Spleen (tissue), 11 donors: ENCODE measurements around the gene SPC25. TPM values are rescaled to one million over a fixed set of nuclear protein-coding genes. Genes with fewer than 3 reads are reported as not detected.

Experiments
- DNase-seq: peaks from one replicate; pipeline ENCODE4 v3.0.0-alpha.2; 2020
- H3K27ac ChIP-seq, 8 donors: fragments of 200-600 bp; sonication (generic) in 7 of 8; 1 replicate in 4 of 8; 2 replicates in 4 of 8; pipeline versions ENCODE4 v1.5.0 to v1.8.0; 2016 to 2021; ENCODE audit warnings: inconsistent platforms in 4 of 8, mild to moderate bottlenecking in 4 of 8, moderate library complexity in 1 of 8
- H3K27me3 ChIP-seq, 7 donors: fragments of 200-600 bp; sonication (generic) in 6 of 7; replicated peaks in 1 of 7; 1 replicate in 4 of 7; 2 replicates in 3 of 7; pipeline versions ENCODE4 v1.5.0 to v1.8.0; 2016 to 2021; ENCODE audit warnings: inconsistent platforms in 3 of 7, mild to moderate bottlenecking in 1 of 7
- H3K36me3 ChIP-seq, 6 donors: fragments of 200-600 bp; sonication (generic) in 5 of 6; 1 replicate in 4 of 6; 2 replicates in 2 of 6; pipeline versions ENCODE4 v1.5.0 to v1.8.0; 2016 to 2021; ENCODE audit warnings: inconsistent platforms in 2 of 6
- H3K4me1 ChIP-seq, 6 donors: fragments of 200-600 bp; sonication (generic) in 5 of 6; 1 replicate in 3 of 6; 2 replicates in 3 of 6; pipeline versions ENCODE4 v1.5.0 to v1.8.0; 2016 to 2021; ENCODE audit warnings: inconsistent platforms in 3 of 6
- H3K4me3 ChIP-seq, 8 donors: fragments of 200-600 bp; sonication (generic) in 7 of 8; 1 replicate in 4 of 8; 2 replicates in 4 of 8; pipeline versions ENCODE4 v1.5.0 to v1.8.0; 2016 to 2021; ENCODE audit warnings: inconsistent platforms in 4 of 8, mild to moderate bottlenecking in 4 of 8, moderate library complexity in 2 of 8
- H3K9me3 ChIP-seq, 8 donors: fragments of 200-600 bp; sonication (generic) in 7 of 8; 1 replicate in 4 of 8; 2 replicates in 4 of 8; pipeline versions ENCODE4 v1.5.0 to v1.8.0; 2016 to 2021; ENCODE audit warnings: inconsistent platforms in 4 of 8
- CTCF ChIP-seq, 11 experiments: fragments of 200-600 bp in 7 of 11; fragments of 450-650 bp in 4 of 11; sonication (generic) in 4 of 11; IDR thresholded peaks in 8 of 11; conservative IDR thresholded peaks in 3 of 11; 1 replicate in 7 of 11; 2 replicates in 4 of 11; pipeline versions ENCODE4 v1.4.0 to v1.8.0; 2016 to 2021; ENCODE audit warnings: antibody characterized with exemption in 11 of 11, inconsistent platforms in 4 of 11, mild to moderate bottlenecking in 1 of 11
- POLR2A ChIP-seq, 3 donors: fragments of 450-650 bp; IDR thresholded peaks; one replicate each; pipeline ENCODE4 v1.5.1; 2017; ENCODE audit warnings: antibody characterized with exemption in 3 of 3, mild to moderate bottlenecking in 1 of 3
- POLR2AphosphoS5 ChIP-seq, 3 donors: sonication (generic); formaldehyde crosslinking; IDR thresholded peaks; one replicate each; pipeline ENCODE4 v1.5.1; 2017; ENCODE audit warnings: antibody characterized with exemption in 3 of 3
- WGBS, 5 donors: extraction: QIAGEN DNeasy Blood & Tissue Kit in 3 of 5; methylation state at CpG; one replicate each; pipeline versions ENCODE4 v1.1.5 to v1.1.7; 2013 to 2018; 5-methylcytosine and 5-hydroxymethylcytosine counted together
- intact Hi-C: fragments of 100-400 bp; cut with DNase I; formaldehyde crosslinking; loops from one replicate; pipeline ENCODE4 v1.15.0; 2023; ENCODE audit warnings: low total_unique reads
- polyA plus RNA-seq, 3 donors: library from polyadenylated mRNA; stranded (reverse); fragments of 200-250 nt; gene quantifications; one replicate each; pipeline ENCODE4 v1.2.1, GENCODE V29; 2013
- total RNA-seq, 7 donors: library from RNA; depleted of rRNA in 3 of 7; stranded (reverse); fragments of >200 nt in 3 of 7; fragmentation: NEBNext Ultra II Directional in 4 of 7; extraction: Animal tissue kit (Norgen Biotek cat#: 25700) in 4 of 7; gene quantifications; one replicate each; pipeline versions ENCODE4 v1.1.0 to v1.2.1, GENCODE V29; 2016 to 2021
- donor health status: healthy with polysubstance abuse.
- donor health status: DM: no; HTN: no; CAD: no; lungs with moderate emphysema.
- donor health status: DM: no; HTN: no; CAD: no.
- donor health status: Bipolar disorder and iron deficiency.
- donor health status: healthy.
- donor health status: DM: no; HTN: no; CAD: no.
- donor health status: DM: yes; HTN: yes; CAD: no.

Gene SPC25
- total and polyA plus RNA-seq, 10 donors: 0.25 to 4.2 (median 2.1) TPM; not detected in 1

GRCh38 chr2:168912901-168913369 is 22.7 kb upstream of the SPC25 start:
- peaks cover 0 to 32% (median 7%) of the 10 kb centered on the region in 7 donors for H3K27me3 ChIP-seq
- no peak for TF ChIP-seq CTCF (IDR thresholded peaks at IDR 0.05 in 8 of 11, conservative IDR thresholded peaks at IDR 0.05 in 3 of 11)
- TF ChIP-seq POLR2A (IDR thresholded peaks at IDR 0.05): no peak
- peaks cover 0 to 7% (median 2%) of the 10 kb centered on the region in 6 donors for H3K4me1 ChIP-seq
- H3K4me3 ChIP-seq: peak overlapping the region in 1 of 8 donors; percentile 14
- WGBS, 5 donors: 25 to 61% (median 44%) methylated on average over 21 of the region's 21 CpGs
- no peaks in the 10 kb centered on the region for H3K36me3 ChIP-seq
- peaks cover 0 to 7% (median 3%) of the 10 kb centered on the region in 8 donors for H3K9me3 ChIP-seq
- intact Hi-C loops: no loop called here
- DNase-seq: no peak
- no peak overlapping the region for H3K27ac ChIP-seq

- peaks cover 0 to 7% (median 3%) of the 10 kb centered on the region in 8 donors for H3K9me3 ChIP-seq
- no peak overlapping the region for H3K4me3 ChIP-seq
- H3K27me3 ChIP-seq: peaks cover 0 to 32% (median 7%) of the 10 kb centered on the region in 7 donors
- peaks cover 0 to 7% (median 2%) of the 10 kb centered on the region in 6 donors for H3K4me1 ChIP-seq
- WGBS, 5 donors: 55 to 75% (median 67%) methylated on average over 6 of the region's 6 CpGs
- TF ChIP-seq POLR2AphosphoS5 (IDR thresholded peaks at IDR 0.05) (no peak), POLR2A (IDR thresholded peaks at IDR 0.05) (no peak), CTCF (IDR thresholded peaks at IDR 0.05 in 8 of 11, conservative IDR thresholded peaks at IDR 0.05 in 3 of 11) (no peak)
- no peak overlapping the region for H3K27ac ChIP-seq
- H3K36me3 ChIP-seq: no peaks in the 10 kb centered on the region
- DNase-seq: no peak
- intact Hi-C loops: no loop called here
Measured at GRCh38 chr2:168912466-168912865, 22.2 kb upstream of the SPC25 start.

GRCh38 chr2:168910330-168910729 is 20.1 kb upstream of the SPC25 start:
- WGBS, 5 donors: 87 to 91% (median 89%) methylated on average over 5 of the region's 5 CpGs
- intact Hi-C loops: no loop called here

More at GRCh38 chr2:168910330-168910729, 20.1 kb upstream of the SPC25 start:
- H3K27me3 ChIP-seq: peaks cover 0 to 32% (median 7%) of the 10 kb centered on the region in 7 donors
- peaks cover 0 to 7% (median 2%) of the 10 kb centered on the region in 6 donors for H3K4me1 ChIP-seq
- no peak for DNase-seq
- no peak overlapping the region for H3K27ac ChIP-seq
- TF ChIP-seq POLR2A (IDR thresholded peaks at IDR 0.05): no peak
- no peak for TF ChIP-seq POLR2AphosphoS5 (IDR thresholded peaks at IDR 0.05)
- TF ChIP-seq CTCF (IDR thresholded peaks at IDR 0.05 in 8 of 11, conservative IDR thresholded peaks at IDR 0.05 in 3 of 11): no peak
- no peak overlapping the region for H3K4me3 ChIP-seq
- no peaks in the 10 kb centered on the region for H3K36me3 ChIP-seq
- peaks cover 0 to under 1% (median 0%) of the 10 kb centered on the region in 8 donors for H3K9me3 ChIP-seq
